Stomach (tissue), 9 donors: ENCODE data around the gene USP10. TPM values are rescaled to one million over a fixed set of nuclear protein-coding genes. Genes with fewer than 3 reads are reported as not detected.

Experiments
- DNase-seq, 2 donors: peaks; one replicate each; pipeline versions ENCODE4 v3.0.0 to v3.0.0-alpha.2; 2013 to 2019
- H3K27ac ChIP-seq, 5 donors: fragments of 200-600 bp in 4 of 5; sonication (generic) in 4 of 5; one replicate each; pipeline ENCODE4 v1.5.1; 2013 to 2019; ENCODE audit warnings: mild to moderate bottlenecking in 1 of 5, moderate library complexity in 1 of 5
- H3K27me3 ChIP-seq, 3 donors: fragments of 200-600 bp; sonication (generic); one replicate each; pipeline ENCODE4 v1.5.1; 2017 to 2019; ENCODE audit warnings: mixed run types in 1 of 3
- H3K36me3 ChIP-seq, 4 donors: fragments of 200-600 bp; sonication (generic); 1 replicate in 3 of 4; 2 replicates in 1 of 4; pipeline ENCODE4 v1.5.1; 2016 to 2019
- H3K4me1 ChIP-seq, 4 donors: fragments of 200-600 bp; sonication (generic); one replicate each; pipeline ENCODE4 v1.5.1; 2016 to 2019
- H3K4me3 ChIP-seq, 4 donors: fragments of 200-600 bp; sonication (generic) in 3 of 4; one replicate each; pipeline ENCODE4 v1.5.1; 2016 to 2019; ENCODE audit warnings: mild to moderate bottlenecking in 1 of 4
- H3K9me3 ChIP-seq, 4 donors: fragments of 200-600 bp; sonication (generic); one replicate each; pipeline ENCODE4 v1.5.1; 2016 to 2019
- EP300 ChIP-seq: sonication (generic); formaldehyde crosslinking; IDR thresholded peaks from one replicate; pipeline ENCODE4 v1.6.1; 2017; ENCODE audit warnings: antibody characterized with exemption
- POLR2A ChIP-seq, 4 donors: fragments of 450-650 bp; IDR thresholded peaks; one replicate each; pipeline ENCODE4 v1.6.1; 2016; ENCODE audit warnings: antibody characterized with exemption in 4 of 4, control low read depth in 2 of 4, mild to moderate bottlenecking in 1 of 4, moderate library complexity in 1 of 4
- POLR2AphosphoS5 ChIP-seq, 3 donors: sonication (generic); formaldehyde crosslinking; IDR thresholded peaks; one replicate each; pipeline ENCODE4 v1.6.1; 2016; ENCODE audit warnings: antibody characterized with exemption in 3 of 3
- WGBS, 5 donors: extraction: QIAGEN DNeasy Blood & Tissue Kit in 3 of 5; methylation state at CpG; one replicate each; pipeline versions ENCODE4 v1.1.5 to v1.1.7; 2013 to 2018; 5-methylcytosine and 5-hydroxymethylcytosine counted together
- intact Hi-C: fragments of 100-400 bp; cut with DNase I; formaldehyde crosslinking; loops from one replicate; pipeline ENCODE4 v1.15.1; 2023; ENCODE audit warnings: low total_unique reads
- polyA plus RNA-seq, 3 donors: library from polyadenylated mRNA; stranded (reverse); fragments of 200-250 nt; gene quantifications; one replicate each; pipeline ENCODE4 v1.2.3, GENCODE V29; 2013
- total RNA-seq, 5 donors: library from RNA; depleted of rRNA; stranded (reverse); fragments of >200 nt; gene quantifications; one replicate each; pipeline versions ENCODE4 v1.1.0 to v1.2.3, GENCODE V29; 2014 to 2016
- TF ChIP-seq, protein P1 (sequence below), 7 experiments: fragments of 450-650 bp in 4 of 7; fragments of 200-600 bp in 3 of 7; sonication (generic) in 3 of 7; IDR thresholded peaks; one replicate each; pipeline ENCODE4 v1.5.1; 2016 to 2019; ENCODE audit warnings: antibody characterized with exemption in 7 of 7, control low read depth in 2 of 7, mild to moderate bottlenecking in 1 of 7
- donor health status: healthy with polysubstance abuse.
- donor health status: Bipolar disorder and iron deficiency.
- donor health status: healthy.

Gene USP10
- total and polyA plus RNA-seq, 8 donors = 17.1 to 183 (median 44.8) TPM

GRCh38 chr16:84717484-84717883 lies 17.7 kb downstream of the USP10 start:
- intact Hi-C loops = loop anchor here (10.0 kb wide), 1 partner anchor 93 kb away; no protein-coding TSS in a partner anchor
- DNase-seq = no peak
- 85 to 94% (median 88%) methylated on average over 2 of the region's 2 CpGs for WGBS, 5 donors
- TF ChIP-seq EP300 = no peak
- TF ChIP-seq, protein P1, sequence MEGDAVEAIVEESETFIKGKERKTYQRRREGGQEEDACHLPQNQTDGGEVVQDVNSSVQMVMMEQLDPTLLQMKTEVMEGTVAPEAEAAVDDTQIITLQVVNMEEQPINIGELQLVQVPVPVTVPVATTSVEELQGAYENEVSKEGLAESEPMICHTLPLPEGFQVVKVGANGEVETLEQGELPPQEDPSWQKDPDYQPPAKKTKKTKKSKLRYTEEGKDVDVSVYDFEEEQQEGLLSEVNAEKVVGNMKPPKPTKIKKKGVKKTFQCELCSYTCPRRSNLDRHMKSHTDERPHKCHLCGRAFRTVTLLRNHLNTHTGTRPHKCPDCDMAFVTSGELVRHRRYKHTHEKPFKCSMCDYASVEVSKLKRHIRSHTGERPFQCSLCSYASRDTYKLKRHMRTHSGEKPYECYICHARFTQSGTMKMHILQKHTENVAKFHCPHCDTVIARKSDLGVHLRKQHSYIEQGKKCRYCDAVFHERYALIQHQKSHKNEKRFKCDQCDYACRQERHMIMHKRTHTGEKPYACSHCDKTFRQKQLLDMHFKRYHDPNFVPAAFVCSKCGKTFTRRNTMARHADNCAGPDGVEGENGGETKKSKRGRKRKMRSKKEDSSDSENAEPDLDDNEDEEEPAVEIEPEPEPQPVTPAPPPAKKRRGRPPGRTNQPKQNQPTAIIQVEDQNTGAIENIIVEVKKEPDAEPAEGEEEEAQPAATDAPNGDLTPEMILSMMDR (IDR thresholded peaks at IDR 0.05) = no peak
- no peak for TF ChIP-seq POLR2A (IDR thresholded peaks at IDR 0.05)
- no peak for TF ChIP-seq POLR2AphosphoS5 (IDR thresholded peaks at IDR 0.05)
- no peaks in the 10 kb centered on the region for H3K27me3 ChIP-seq
- H3K27ac ChIP-seq = no peak overlapping the region
- H3K4me1 ChIP-seq = peaks cover 15 to 61% (median 38%) of the 10 kb centered on the region in 4 donors
- H3K4me3 ChIP-seq = no peak overlapping the region
- H3K36me3 ChIP-seq = peaks cover 0 to 14% (median 9%) of the 10 kb centered on the region in 4 donors
- no peaks in the 10 kb centered on the region for H3K9me3 ChIP-seq

DNA sequence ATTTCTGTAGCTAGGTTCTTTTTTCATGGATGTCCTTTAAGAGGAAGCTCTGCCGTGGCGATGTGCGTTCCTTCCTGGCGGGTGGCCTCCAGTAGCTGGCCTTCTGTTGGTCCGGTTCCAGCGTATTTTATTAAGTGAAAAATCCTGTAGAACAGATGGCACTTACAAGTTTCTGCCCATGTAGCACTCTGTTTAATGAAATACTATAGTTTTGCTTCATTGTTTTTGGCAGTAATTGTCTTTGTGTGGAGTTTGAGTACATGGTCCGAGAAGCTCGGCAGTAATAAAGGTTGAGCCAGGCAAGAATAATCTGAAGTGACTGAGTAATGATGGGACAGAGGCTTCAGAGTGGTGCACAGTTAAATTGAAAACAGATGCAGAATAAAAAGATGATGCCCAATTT lies 20.4 kb downstream of the USP10 start:
- Histone ChIP-seq H3K9me3 (no peaks in the 10 kb centered on the region), H3K4me3 (no peak overlapping the region), H3K4me1 (peaks cover 17 to 62% (median 41%) of the 10 kb centered on the region in 4 donors), H3K27me3 (no peaks in the 10 kb centered on the region), H3K27ac (no peak overlapping the region), H3K36me3 (peaks cover 0 to 14% (median 9%) of the 10 kb centered on the region in 4 donors)
- 76 to 88% (median 84%) methylated on average over 8 of the region's 8 CpGs for WGBS, 5 donors
- intact Hi-C loops = loop anchor here (5.0 kb wide), 1 partner anchor 208 kb away; no protein-coding TSS in a partner anchor
- TF ChIP-seq POLR2AphosphoS5 (IDR thresholded peaks at IDR 0.05) (no peak), POLR2A (IDR thresholded peaks at IDR 0.05) (no peak), EP300 (no peak)
- TF ChIP-seq, protein P1 (IDR thresholded peaks at IDR 0.05) = no peak
- no peak for DNase-seq

GRCh38 chr16:84722068-84722467 lies 22.3 kb downstream of the USP10 start:
- Histone ChIP-seq H3K4me1 (peaks cover 23 to 66% (median 51%) of the 10 kb centered on the region in 4 donors), H3K4me3 (no peak overlapping the region), H3K36me3 (peaks cover 0 to 4% (median 1%) of the 10 kb centered on the region in 4 donors), H3K9me3 (no peaks in the 10 kb centered on the region), H3K27ac (no peak overlapping the region), H3K27me3 (no peaks in the 10 kb centered on the region)
- 93 to 100% (median 97%) methylated on average over 1 of the region's 1 CpG for WGBS, 5 donors
- DNase-seq = no peak
- TF ChIP-seq POLR2A (IDR thresholded peaks at IDR 0.05) (no peak), EP300 (no peak), POLR2AphosphoS5 (IDR thresholded peaks at IDR 0.05) (no peak)
- TF ChIP-seq, protein P1 (IDR thresholded peaks at IDR 0.05) = no peak
- intact Hi-C loops = loop anchor here (5.0 kb wide), 1 partner anchor 210 kb away; no protein-coding TSS in a partner anchor

DNA sequence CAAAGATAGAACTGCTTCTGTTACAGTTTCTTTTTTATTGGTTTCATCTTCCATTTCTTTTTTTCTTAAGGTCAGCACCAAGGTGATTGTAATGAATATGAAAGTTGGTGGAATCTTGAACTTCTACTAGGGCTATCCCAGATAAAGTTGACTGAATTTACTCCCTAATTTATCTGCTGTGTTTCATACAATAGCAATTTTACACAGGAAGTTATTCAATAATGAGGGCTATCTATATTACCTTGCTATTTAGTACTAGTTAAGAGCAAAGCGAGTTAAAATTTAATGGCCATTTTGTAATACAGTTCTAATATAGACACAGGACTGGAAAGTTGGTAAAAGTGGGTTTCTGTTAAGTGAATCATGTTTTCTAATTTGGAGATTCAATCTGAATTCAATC lies 24.1 kb downstream of the USP10 start:
- H3K27ac ChIP-seq = peak overlapping the region in 2 of 5 donors; percentile 13 to 25
- no peak for DNase-seq
- H3K27me3 ChIP-seq = no peaks in the 10 kb centered on the region
- TF ChIP-seq POLR2A (IDR thresholded peaks at IDR 0.05) (no peak), POLR2AphosphoS5 (IDR thresholded peaks at IDR 0.05) (no peak), EP300 (no peak)
- TF ChIP-seq, protein P1 (IDR thresholded peaks at IDR 0.05) = no peak
- no peaks in the 10 kb centered on the region for H3K9me3 ChIP-seq
- intact Hi-C loops = loop anchor here (5.0 kb wide), 1 partner anchor 212 kb away; no protein-coding TSS in a partner anchor
- 78 to 95% (median 86%) methylated on average over 1 of the region's 1 CpG for WGBS, 5 donors
- H3K36me3 ChIP-seq = peaks cover 0 to 4% (median 0%) of the 10 kb centered on the region in 4 donors
- H3K4me1 ChIP-seq = peaks cover 23 to 75% (median 56%) of the 10 kb centered on the region in 4 donors
- no peak overlapping the region for H3K4me3 ChIP-seq
